HL-60/S4 treated with retinoic acid at 250 ng/mL for 4 days and 3 days (cell line): ENCODE measurements around the gene MAPKAPK2.
"Not testable (repeated sequence)": the region's sequence is repeated elsewhere in the genome, so short reads cannot be mapped to it uniquely, and the experiment has no call there.

ENCODE experiments used
- in situ Hi-C: fragments of 300-500 bp; cut with MboI; formaldehyde crosslinking; loops from 2 replicates; pipeline ENCODE4 v1.7.0; 2022; ENCODE audit warnings: low sequenced_read_pairs

The MAPKAPK2 gene

GRCh38 chr1:206768472-206769303 is 84.0 kb downstream of the MAPKAPK2 start:
- in situ Hi-C loops, result no loop called here

- in situ Hi-C loops, result no loop called here
Measured at GRCh38 chr1:206769304-206769731, 84.6 kb downstream of the MAPKAPK2 start.

GRCh38 chr1:206770531-206771337 is 86.0 kb downstream of the MAPKAPK2 start, which contains the start of gene IL19:
IL19 (plus strand) TSS chr1:206770773; CDS start chr1:206836663, 65,890 bp downstream.
- in situ Hi-C loops, result no loop called here

- in situ Hi-C loops, result no loop called here
Measured at GRCh38 chr1:206771338-206771692, 86.6 kb downstream of the MAPKAPK2 start.

- in situ Hi-C loops, result no loop called here
Measured at GRCh38 chr1:206772243-206772937, 87.7 kb downstream of the MAPKAPK2 start, which contains the start of gene IL10. IL10 (minus strand) TSS chr1:206772494; CDS start chr1:206772435, 59 bp downstream.

- in situ Hi-C loops, result no loop called here
Measured at GRCh38 chr1:206774093-206774492, 89.4 kb downstream of the MAPKAPK2 start.

GRCh38 chr1:206776229-206776628 is 91.5 kb downstream of the MAPKAPK2 start:
- in situ Hi-C loops, result no loop called here

GRCh38 chr1:206778031-206778430 is 93.3 kb downstream of the MAPKAPK2 start:
- in situ Hi-C loops, result no loop called here

- in situ Hi-C loops, result not testable (repeated sequence)
Measured at GRCh38 chr1:206778911-206779310, 94.2 kb downstream of the MAPKAPK2 start.

- in situ Hi-C loops, result no loop called here
Measured at GRCh38 chr1:206779638-206780037, 94.9 kb downstream of the MAPKAPK2 start.

GRCh38 chr1:206782448-206782847 is 97.7 kb downstream of the MAPKAPK2 start:
- in situ Hi-C loops, result no loop called here

GRCh38 chr1:206783506-206783905 is 98.8 kb downstream of the MAPKAPK2 start:
- in situ Hi-C loops, result no loop called here
